Stimulated activated CD8-positive, alpha-beta memory T cell treated with anti-CD3 and anti-CD28 coated beads, Interleukin-12 subunit alpha, Interleukin-12 subunit beta, amount 100 ng/mL, for 1 hour (primary cell): ENCODE data around the gene UGT1A6.
"Not testable (repeated sequence)": the region's sequence is repeated elsewhere in the genome, so short reads cannot be mapped to it uniquely, and the experiment has no call there.

Experiments
- DNase-seq: peaks from one replicate; pipeline ENCODE4 v3.0.0-alpha.2; 2020; ENCODE audit warnings: low read depth

Gene UGT1A6

DNA sequence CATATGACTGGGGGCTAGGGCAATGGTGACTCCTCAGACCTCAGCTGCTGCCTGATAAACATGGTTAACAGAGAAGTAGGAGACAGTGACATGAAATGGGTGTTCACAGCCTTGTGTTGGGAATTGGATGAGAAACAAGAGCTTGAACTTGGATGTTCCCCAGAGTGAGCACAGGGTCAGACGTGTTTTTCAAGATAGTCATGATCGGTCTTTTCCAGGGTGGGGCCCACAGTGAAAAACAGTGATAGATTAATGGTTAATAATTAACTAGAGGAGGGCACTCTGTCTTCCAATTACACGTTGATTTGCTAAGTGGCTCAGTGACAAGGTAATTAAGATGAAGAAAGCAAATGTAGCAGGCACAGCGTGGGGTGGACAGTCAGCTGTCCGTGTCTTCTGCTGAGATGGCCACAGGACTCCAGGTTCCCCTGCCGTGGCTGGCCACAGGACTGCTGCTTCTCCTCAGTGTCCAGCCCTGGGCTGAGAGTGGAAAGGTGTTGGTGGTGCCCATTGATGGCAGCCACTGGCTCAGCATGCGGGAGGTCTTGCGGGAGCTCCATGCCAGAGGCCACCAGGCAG is 36.1 kb downstream of the UGT1A6 start, which contains the start of gene UGT1A3:
TSS of gene UGT1A3 (plus strand) at position 320 of the 579 bp plus-strand sequence. CDS start at position 405, 85 bp downstream.
- DNase-seq, result no peak

DNA sequence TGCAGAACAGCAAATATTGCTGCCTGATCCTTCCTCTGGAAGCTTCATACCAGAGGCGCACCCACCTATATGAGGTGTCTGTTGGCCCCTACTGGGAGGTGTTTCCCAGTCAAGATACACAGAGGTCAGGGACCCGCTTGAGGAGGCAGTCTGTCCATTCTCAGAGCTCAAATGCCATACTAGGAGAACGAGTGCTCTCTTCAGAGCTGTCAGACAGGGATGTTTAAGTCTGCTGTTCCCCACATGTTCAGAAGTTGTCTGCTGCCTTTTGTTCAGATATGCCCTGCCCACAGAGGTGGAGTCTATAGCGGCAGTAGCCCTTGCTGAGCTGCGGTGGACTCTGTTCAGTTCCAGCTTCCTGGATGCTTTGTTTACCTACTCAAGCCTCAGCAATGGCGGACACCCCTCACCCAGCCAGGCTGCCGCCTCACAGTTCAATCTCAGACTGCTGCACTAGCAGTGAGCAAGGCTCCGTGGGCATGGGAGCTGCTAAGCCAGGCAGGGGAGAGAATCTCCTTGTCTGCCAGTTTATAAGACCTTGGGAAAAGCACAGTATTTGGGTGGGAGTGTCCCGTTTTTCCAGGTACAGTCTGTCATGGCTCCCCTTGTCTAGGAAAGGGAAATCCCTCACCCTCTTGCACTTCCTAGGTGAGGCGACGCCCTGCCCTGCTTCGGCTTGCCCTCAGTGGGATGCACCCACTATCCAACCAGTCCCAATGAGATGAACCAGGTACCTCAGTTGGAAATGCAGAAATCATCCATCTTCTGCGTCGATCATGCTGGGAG is 44.4 kb downstream of the UGT1A6 start:
- DNase-seq, result not testable (repeated sequence)

DNA sequence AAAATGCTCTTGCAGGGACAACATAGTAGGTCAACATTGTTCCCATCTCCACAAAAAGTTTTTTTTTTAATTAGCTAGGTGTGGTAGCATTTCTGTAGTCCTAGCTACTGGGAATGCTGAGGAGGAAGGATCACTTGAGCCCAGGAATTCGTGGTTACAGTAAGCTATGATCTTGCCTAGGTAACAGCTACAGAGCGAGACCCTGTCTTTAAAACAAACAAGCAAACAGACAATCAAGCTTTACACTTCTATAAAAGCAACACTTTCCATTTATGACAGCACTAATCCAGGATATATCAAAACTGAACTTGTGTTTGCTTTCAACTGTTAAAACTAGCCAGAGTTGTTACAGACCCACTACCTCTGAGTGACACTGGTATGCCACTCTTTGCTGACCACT is 48.2 kb downstream of the UGT1A6 start:
- DNase-seq, result no peak

- no peak for DNase-seq
Measured at GRCh38 chr2:233743464-233744259, 51.0 kb downstream of the UGT1A6 start.

GRCh38 chr2:233745073-233745755 is 52.5 kb downstream of the UGT1A6 start:
- no peak for DNase-seq

DNA sequence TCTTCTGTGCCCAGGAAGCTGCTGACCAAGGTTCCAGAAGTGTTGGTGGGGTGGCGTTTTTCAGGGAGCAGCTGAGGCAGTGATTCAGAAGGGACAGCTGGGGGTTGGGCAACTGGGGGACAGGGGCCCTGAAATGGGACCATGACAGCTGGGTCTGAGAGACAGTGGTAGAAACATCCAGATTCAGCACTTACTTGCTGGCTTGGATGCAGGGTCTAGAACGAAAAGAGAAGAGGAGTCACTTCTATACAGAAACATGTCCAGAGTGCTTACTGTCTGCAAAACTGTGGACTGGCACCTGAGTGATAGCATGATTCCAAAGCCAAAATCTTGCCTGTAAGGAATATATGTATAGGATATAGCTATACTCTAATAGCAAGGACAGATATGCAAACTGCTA is 53.1 kb downstream of the UGT1A6 start:
- DNase-seq, result not testable (repeated sequence)

DNA sequence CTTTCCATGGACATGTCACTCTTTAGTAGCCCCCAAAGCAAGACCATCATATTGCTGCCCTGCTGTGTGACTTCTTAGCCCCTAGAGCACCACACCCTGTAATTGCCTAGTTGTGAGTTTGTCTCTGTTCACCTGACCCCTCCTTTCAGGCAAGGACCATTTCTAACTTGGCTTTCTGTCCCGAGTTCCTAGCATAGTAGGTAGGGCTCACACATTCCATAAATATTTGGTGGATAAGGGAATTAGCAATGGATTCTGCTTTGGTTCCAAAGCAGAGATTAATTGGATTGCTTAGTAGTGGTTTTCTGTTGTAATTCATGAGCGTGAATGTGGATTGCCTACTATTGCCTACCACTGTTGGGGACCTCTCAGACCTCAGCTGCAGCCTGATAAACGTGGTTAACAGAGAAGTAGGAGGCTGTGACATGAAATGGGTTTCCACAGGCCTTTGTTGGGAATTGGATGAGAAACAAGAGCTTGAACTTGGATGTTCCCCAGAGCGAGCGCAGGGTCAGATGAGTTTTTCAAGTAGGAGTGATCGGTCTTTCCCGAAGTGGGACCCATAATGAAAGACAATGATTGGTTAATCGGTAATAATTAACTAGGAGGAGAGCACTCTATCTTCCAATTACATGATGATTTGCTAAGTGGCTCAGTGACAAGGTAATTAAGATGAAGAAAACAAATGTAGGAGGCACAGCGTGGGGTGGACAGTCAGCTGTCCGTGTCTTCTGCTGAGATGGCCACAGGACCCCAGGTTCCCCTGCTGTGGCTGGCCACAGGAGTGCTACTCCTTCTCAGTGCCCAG is 54.0 kb downstream of the UGT1A6 start:
- no peak for DNase-seq

- no peak for DNase-seq
Measured at GRCh38 chr2:233747283-233747544, 54.5 kb downstream of the UGT1A6 start.

- not testable (repeated sequence) for DNase-seq
Measured at GRCh38 chr2:233750689-233751088, 58.0 kb downstream of the UGT1A6 start.

GRCh38 chr2:233751212-233752009 is 58.7 kb downstream of the UGT1A6 start:
- DNase-seq, result not testable (repeated sequence)

DNA sequence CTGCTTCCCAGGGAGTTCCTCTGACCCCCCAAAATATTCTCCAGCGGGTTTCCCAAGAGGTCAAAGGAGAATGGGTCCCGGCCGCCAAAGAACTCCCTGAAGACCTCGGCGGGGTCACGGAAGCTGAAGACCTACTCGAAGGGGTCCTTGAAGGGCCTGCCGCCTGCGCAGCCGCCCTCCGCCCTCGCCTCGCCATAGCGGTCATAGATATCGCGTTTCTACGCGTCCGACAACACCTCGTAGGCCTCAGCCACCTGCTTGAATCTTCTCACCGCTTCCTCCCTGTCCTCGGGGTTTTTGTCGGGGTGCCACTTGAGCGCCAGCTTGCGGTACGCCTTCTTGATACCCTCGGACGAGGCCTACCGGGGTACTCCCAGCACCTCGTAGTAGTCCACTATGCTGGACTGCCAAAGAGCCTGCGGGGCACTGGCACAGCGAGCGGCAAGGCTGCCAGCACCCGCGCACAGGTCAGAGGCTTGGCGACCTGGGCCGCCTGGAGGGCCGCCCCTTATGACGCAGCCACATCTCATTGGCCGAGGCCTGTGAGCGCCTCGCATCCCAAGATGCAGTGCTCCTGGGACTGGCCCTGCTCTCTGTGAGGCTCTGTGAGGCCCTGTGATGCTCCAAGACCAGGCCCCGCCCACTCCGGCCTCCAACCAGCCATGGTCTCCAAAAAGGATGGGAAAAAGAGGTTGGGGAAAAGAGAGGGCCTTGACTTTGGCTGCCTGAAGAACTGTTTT is 62.4 kb downstream of the UGT1A6 start:
- no peak for DNase-seq

GRCh38 chr2:233756429-233757081 is 63.9 kb downstream of the UGT1A6 start:
- no peak for DNase-seq

- no peak for DNase-seq
Measured at GRCh38 chr2:233758141-233758540, 65.5 kb downstream of the UGT1A6 start.

GRCh38 chr2:233758849-233759248 is 66.2 kb downstream of the UGT1A6 start:
- no peak for DNase-seq

- no peak for DNase-seq
Measured at GRCh38 chr2:233760043-233760442, 67.4 kb downstream of the UGT1A6 start, which contains the start of gene UGT1A1. Gene UGT1A1, plus strand, starts transcription at chr2:233760270. Its CDS starts 18 bp downstream, at chr2:233760288.

DNA sequence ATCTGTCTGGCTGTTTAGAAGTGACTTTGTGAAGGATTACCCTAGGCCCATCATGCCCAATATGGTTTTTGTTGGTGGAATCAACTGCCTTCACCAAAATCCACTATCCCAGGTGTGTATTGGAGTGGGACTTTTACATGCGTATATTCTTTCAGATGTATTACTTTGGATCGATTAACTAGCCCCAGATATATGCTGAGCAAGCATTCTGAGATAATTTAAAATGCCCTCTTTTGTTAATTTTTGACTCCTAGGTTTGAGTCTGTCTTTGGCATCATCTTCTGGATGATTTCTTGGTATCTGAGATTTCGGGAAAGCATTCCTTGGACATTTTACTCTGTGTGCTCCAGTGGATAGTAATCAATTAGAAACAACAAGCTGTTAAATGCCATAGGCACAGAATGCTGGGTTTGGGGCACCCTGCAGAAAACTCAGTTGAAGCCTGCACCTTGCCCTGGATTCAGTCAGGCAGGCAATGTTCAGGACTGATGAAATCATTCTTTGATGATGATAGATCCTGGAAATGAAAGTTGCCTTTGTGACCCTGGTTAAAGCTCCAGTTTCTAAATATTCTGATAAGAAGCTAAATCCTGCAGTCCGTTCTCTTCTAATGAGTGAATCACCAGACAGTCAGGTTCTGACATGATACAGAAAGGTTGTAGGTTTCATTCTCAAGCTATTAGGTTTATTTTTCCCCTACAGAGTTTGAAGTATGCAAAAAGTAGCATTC is 68.5 kb downstream of the UGT1A6 start:
- DNase-seq, result no peak

- DNase-seq, result no peak
Measured at GRCh38 chr2:233764264-233764663, 71.6 kb downstream of the UGT1A6 start.

GRCh38 chr2:233764761-233765160 is 72.1 kb downstream of the UGT1A6 start:
- DNase-seq, result no peak

DNA sequence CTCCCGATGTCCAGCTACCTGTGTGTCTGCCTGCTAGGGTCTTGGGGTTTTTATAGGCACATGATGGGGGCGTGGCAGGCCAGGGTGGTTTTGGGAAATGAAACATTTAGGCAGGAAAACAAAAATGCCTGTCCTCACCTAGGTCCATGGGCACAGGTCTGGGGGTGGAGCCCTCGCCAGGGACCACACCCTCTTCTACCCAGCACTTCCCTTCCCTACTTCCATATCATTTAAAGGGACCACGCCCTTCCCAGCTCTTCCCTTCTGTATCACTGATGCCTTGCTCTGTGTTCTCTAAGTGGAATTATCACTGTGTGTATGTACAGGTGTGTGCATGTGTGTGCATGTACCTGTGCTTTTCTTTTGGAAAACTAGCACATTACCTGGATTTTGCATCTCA is 73.7 kb downstream of the UGT1A6 start:
- DNase-seq, result no peak
